Bronchial epithelial cell (primary cell): Measurements from ENCODE around the gene C8A. TPM values are rescaled to one million over a fixed set of nuclear protein-coding genes. Genes with fewer than 3 reads are reported as not detected.

Experiments used
- DNase-seq: peaks from one replicate; pipeline ENCODE4 v3.0.0-alpha.2; 2010; ENCODE audit warnings: low read depth
- FAIRE-seq: peaks from 2 replicates; lab custom pipeline; 2011; peaks lifted over from hg19 to GRCh38; lab: Jason Lieb, UNC
- H3K27me3 ChIP-seq: 2 replicates; pipeline ENCODE4 v1.5.1; 2011; ENCODE audit warnings: low read length; ENCODE audit not compliant: control insufficient read depth, insufficient read depth
- H3K36me3 ChIP-seq: 2 replicates; pipeline ENCODE4 v1.5.1; 2011; ENCODE audit warnings: low read length; ENCODE audit not compliant: control insufficient read depth, insufficient read depth
- H3K4me3 ChIP-seq: 2 replicates; pipeline ENCODE4 v1.5.1; 2011; ENCODE audit warnings: mild to moderate bottlenecking, low read depth, low read length, control low read depth
- CTCF ChIP-seq: IDR thresholded peaks from 2 replicates; pipeline ENCODE4 v1.5.1; 2011; ENCODE audit warnings: mild to moderate bottlenecking, moderate library complexity, low read length, control low read depth, inconsistent platforms; ENCODE audit not compliant: insufficient read depth, severe bottlenecking
- total RNA-seq: library from RNA; depleted of rRNA; stranded (reverse); fragments of >200 nt; gene quantifications from 2 replicates; pipeline ENCODE4 v1.2.1, GENCODE V29; 2014

Gene C8A
- total RNA-seq, 1 donor from 2014 or later = not detected

- Histone ChIP-seq H3K27me3 (no peaks in the 10 kb centered on the region), H3K4me3 (no peak overlapping the region), H3K36me3 (no peaks in the 10 kb centered on the region)
- FAIRE-seq = no peak
- no peak for DNase-seq
- no peak for TF ChIP-seq CTCF
Observed at GRCh38 chr1:56948403-56949023, 93.9 kb downstream of the C8A start.

GRCh38 chr1:56952501-56952900 lies 97.9 kb downstream of the C8A start:
- H3K27me3 ChIP-seq = no peaks in the 10 kb centered on the region
- no peaks in the 10 kb centered on the region for H3K36me3 ChIP-seq
- no peak for DNase-seq
- no peak for TF ChIP-seq CTCF
- no peak for FAIRE-seq
- no peak overlapping the region for H3K4me3 ChIP-seq

- FAIRE-seq = peak; percentile 55
- H3K27me3 ChIP-seq = no peaks in the 10 kb centered on the region
Observed at GRCh38 chr1:56953386-56953785, 98.8 kb downstream of the C8A start.

GRCh38 chr1:56954664-56955063 lies 100.1 kb downstream of the C8A start:
- Histone ChIP-seq H3K4me3 (no peak overlapping the region), H3K27me3 (no peaks in the 10 kb centered on the region), H3K36me3 (no peaks in the 10 kb centered on the region)
- FAIRE-seq = no peak
- no peak for TF ChIP-seq CTCF
- DNase-seq = no peak

More at GRCh38 chr1:56953386-56953785, 98.8 kb downstream of the C8A start:
- no peak overlapping the region for H3K4me3 ChIP-seq
- H3K36me3 ChIP-seq = no peaks in the 10 kb centered on the region
- TF ChIP-seq CTCF = no peak
- DNase-seq = no peak

GRCh38 chr1:56957931-56958330 lies 103.3 kb downstream of the C8A start:
- H3K4me3 ChIP-seq = no peak overlapping the region
- no peak for DNase-seq
- FAIRE-seq = no peak

More at GRCh38 chr1:56957931-56958330, 103.3 kb downstream of the C8A start:
- H3K36me3 ChIP-seq = no peaks in the 10 kb centered on the region
- H3K27me3 ChIP-seq = no peaks in the 10 kb centered on the region
- TF ChIP-seq CTCF = no peak
